ENCODE measurements around the gene USP32. TPM values are rescaled to one million over a fixed set of nuclear protein-coding genes. Genes with fewer than 3 reads are reported as not detected.
"Not testable (repeated sequence)": the region's sequence is repeated elsewhere in the genome, so short reads cannot be mapped to it uniquely, and the experiment has no call there.

The USP32 gene
- total and polyA plus RNA-seq, 2 of the 8 experiments (the other 6 are each of a cell fraction or from before 2014, with no cell fraction given), result 29.6 to 112 TPM

DNA sequence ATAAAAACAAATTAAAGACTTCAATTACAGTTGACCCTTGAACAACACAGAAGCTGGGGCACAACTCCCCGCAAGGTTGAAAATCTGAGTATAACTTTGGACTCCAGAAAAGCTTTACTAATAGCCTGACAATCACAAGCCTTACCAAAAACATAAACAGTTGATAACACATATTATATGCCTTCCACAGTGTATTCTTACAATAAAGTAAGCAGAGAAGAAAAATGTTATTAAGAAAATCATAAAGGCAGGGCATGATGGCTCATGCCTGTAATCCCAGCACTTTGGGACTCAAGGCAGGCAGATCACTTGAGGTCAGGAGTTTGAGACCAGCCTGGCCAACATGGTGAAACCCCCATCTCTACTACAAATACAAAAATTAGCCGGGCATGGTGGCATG lies 58.9 kb downstream of the USP32 start:
- H3K4me2 ChIP-seq (ENCODE audit: insufficient read depth in 1 of 2, low read depth in 2 of 2, low read length in 2 of 2); H3K9me3 ChIP-seq (ENCODE audit: insufficient read depth in 2 of 2, low read depth in 1 of 2, low read length in 1 of 2); H2AFZ ChIP-seq (ENCODE audit: low read length); H2BK5ac ChIP-seq (ENCODE audit: low read depth, low read length); DNase-seq (ENCODE audit: low read depth in 1 of 2, low spot score in 2 of 2); H2AK5ac ChIP-seq (ENCODE audit: low read depth, low read length); H4K91ac ChIP-seq (replicated peaks; ENCODE audit: insufficient read length, low read length); H3K4ac ChIP-seq (replicated peaks; ENCODE audit: insufficient read length, low read depth, low read length); FAIRE-seq; H2BK12ac ChIP-seq (ENCODE audit: low read depth, low read length); H3K27ac ChIP-seq (ENCODE audit: low read depth, low read length); H3K9ac ChIP-seq (replicated peaks in 1 of 4; ENCODE audit: extremely low read depth in 1 of 4, low read depth in 3 of 4, low read length in 3 of 4); H3K4me3 ChIP-seq (ENCODE audit: extremely low read depth in 1 of 4, insufficient read depth in 2 of 4, low read depth in 3 of 4, low read length in 4 of 4); H2BK20ac ChIP-seq (ENCODE audit: low read length); H3K36me3 ChIP-seq (ENCODE audit: control insufficient read depth in 2 of 4, insufficient read depth in 4 of 4, low read length in 3 of 4); H3K27me3 ChIP-seq (replicated peaks in 1 of 4; ENCODE audit: control insufficient read depth in 3 of 4, extremely low read depth in 1 of 4, insufficient read depth in 3 of 4, low read length in 3 of 4); H3K14ac ChIP-seq (ENCODE audit: insufficient read length); H3K79me1 ChIP-seq (ENCODE audit: low read depth, low read length); H3K56ac ChIP-seq (replicated peaks; ENCODE audit: insufficient read length, low read depth, low read length); H4K8ac ChIP-seq (ENCODE audit: extremely low read depth, insufficient read depth, low read length); H2BK120ac ChIP-seq (replicated peaks; ENCODE audit: low read depth, low read length); H3K18ac ChIP-seq (ENCODE audit: extremely low read depth, low read length); H3K23me2 ChIP-seq (ENCODE audit: low read depth, low read length); H2BK15ac ChIP-seq (ENCODE audit: low read length); H3K23ac ChIP-seq (ENCODE audit: insufficient read length); H4K5ac ChIP-seq (ENCODE audit: insufficient read length, low read depth, low read length): not testable (repeated sequence)
- Histone ChIP-seq H3K4me1 (replicated peaks in 1 of 4; ENCODE audit: control insufficient read depth in 3 of 4, insufficient read depth in 4 of 4, low read length in 3 of 4) (peaks cover 2 to 12% (median 6%) of the 10 kb centered on the region in 4 experiments), H4K20me1 (replicated peaks in 1 of 2; ENCODE audit: control insufficient read depth in 1 of 2, insufficient read depth in 2 of 2, low read length in 2 of 2) (peaks cover 8 to 11% of the 10 kb centered on the region in 2 experiments), H3K79me2 (ENCODE audit: control insufficient read depth in 1 of 2, insufficient read depth in 2 of 2, low read length in 2 of 2) (peaks cover 0 to 87% of the 10 kb centered on the region in 2 experiments; a peak in 2 of 4 replicates)
- ChIA-PET CTCF (ENCODE audit: partially characterized antibody) (interaction anchor here (0.8 kb wide), 1 partner anchor 63 kb away, joined by 3 read pairs; no protein-coding TSS in a partner anchor), POLR2A (ENCODE audit: partially characterized antibody) (interaction anchor here (0.9 to 1.0 kb wide), 2 partner anchors 25 to 59 kb away, joined by 3 read pairs; no protein-coding TSS in a partner anchor)
- WGBS, 2 experiments (ENCODE audit: extremely low coverage in 1 of 2, insufficient coverage in 1 of 2, insufficient read length in 1 of 2, insufficient replicate concordance in 2 of 2, low coverage in 1 of 2, low lambda C conversion rate in 2 of 2, missing lambda C conversion rate in 1 of 2), result 90% methylated on average over 2 of the region's 2 CpGs; no CpG with 5 or more reads in 1 of the 2 experiments
